Measurements from ENCODE around the gene MAP3K9.

- no peak for TF ChIP-seq EP300 (IDR thresholded peaks at IDR 0.05)
- no peak for TF ChIP-seq CTCF (IDR thresholded peaks at IDR 0.05)
Observed at GRCh38 chr14:70827752-70828151, 18.4 kb upstream of the MAP3K9 start.

Data from sigmoid colon (tissue), 4 donors.